ENCODE data around the gene TEX22. TPM values are rescaled to one million over a fixed set of nuclear protein-coding genes. Genes with fewer than 3 reads are reported as not detected.

The TEX22 gene
- total and polyA plus RNA-seq, 2 donors (not counting 1 experiment from before 2014, with no cell fraction given): 0.05 to 0.33 TPM

DNA sequence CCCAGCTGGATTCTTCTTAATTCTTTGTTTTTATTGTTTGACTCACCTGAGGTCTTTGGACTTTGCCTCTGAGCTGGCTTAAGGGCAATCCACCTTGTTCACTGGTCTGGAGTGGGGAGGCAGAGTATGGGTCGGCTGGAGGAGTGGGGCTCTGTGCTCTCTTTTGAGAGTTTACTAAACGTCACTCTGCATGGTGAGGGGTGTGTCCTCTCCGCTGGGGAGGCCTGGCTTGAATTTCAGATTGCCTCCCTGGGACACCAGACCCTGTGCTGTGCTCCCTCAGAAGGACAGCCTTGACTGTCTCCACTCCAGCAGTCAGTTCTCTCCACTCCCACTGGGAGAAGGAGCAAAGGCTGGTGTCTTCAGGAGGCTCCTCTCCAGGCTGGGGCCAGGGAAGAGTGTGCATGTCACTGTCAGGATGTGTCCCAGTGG is 19.4 kb downstream of the TEX22 start:
- H3K4me3 ChIP-seq (replicated peaks in 1 of 4; ENCODE audit: control extremely low read depth in 1 of 4, insufficient read depth in 1 of 4, low read depth in 3 of 4, low read length in 4 of 4): no peak overlapping the region
- H3K79me2 ChIP-seq (ENCODE audit: control insufficient read depth, insufficient read depth, low read length): peaks cover 28% of the 10 kb centered on the region
- H3K9me3 ChIP-seq (ENCODE audit: control insufficient read depth, insufficient read depth, low read depth, low read length): no peaks in the 10 kb centered on the region
- no peak overlapping the region for H3K4me2 ChIP-seq (ENCODE audit: extremely low read depth, insufficient read depth, low read length)
- no peaks in the 10 kb centered on the region for H4K20me1 ChIP-seq (ENCODE audit: control insufficient read depth, extremely low read depth, insufficient read depth, low read length)
- no peak for DNase-seq (ENCODE audit: low read depth in 2 of 2)
- no peak overlapping the region for H3K9ac ChIP-seq (ENCODE audit: insufficient read depth, low read length)
- peaks cover 11% of the 10 kb centered on the region for H3K4me1 ChIP-seq (ENCODE audit: control insufficient read depth, extremely low read depth, insufficient read depth, low read length)
- TF ChIP-seq, protein P1, sequence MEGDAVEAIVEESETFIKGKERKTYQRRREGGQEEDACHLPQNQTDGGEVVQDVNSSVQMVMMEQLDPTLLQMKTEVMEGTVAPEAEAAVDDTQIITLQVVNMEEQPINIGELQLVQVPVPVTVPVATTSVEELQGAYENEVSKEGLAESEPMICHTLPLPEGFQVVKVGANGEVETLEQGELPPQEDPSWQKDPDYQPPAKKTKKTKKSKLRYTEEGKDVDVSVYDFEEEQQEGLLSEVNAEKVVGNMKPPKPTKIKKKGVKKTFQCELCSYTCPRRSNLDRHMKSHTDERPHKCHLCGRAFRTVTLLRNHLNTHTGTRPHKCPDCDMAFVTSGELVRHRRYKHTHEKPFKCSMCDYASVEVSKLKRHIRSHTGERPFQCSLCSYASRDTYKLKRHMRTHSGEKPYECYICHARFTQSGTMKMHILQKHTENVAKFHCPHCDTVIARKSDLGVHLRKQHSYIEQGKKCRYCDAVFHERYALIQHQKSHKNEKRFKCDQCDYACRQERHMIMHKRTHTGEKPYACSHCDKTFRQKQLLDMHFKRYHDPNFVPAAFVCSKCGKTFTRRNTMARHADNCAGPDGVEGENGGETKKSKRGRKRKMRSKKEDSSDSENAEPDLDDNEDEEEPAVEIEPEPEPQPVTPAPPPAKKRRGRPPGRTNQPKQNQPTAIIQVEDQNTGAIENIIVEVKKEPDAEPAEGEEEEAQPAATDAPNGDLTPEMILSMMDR (conservative IDR thresholded peaks at IDR 0.05 in 1 of 2, IDR thresholded peaks at IDR 0.05 in 1 of 2; ENCODE audit: low read depth in 1 of 2, low read length in 2 of 2): no peak
- TF ChIP-seq EZH2 (IDR thresholded peaks at IDR 0.05; ENCODE audit: low read length, missing control alignments): no peak
- H2AFZ ChIP-seq (ENCODE audit: low read length): no peak overlapping the region
- H3K36me3 ChIP-seq (ENCODE audit: control insufficient read depth, insufficient read depth, low read length): no peaks in the 10 kb centered on the region
- H3K27ac ChIP-seq (ENCODE audit: insufficient read depth, low read length): no peak overlapping the region
- no peaks in the 10 kb centered on the region for H3K27me3 ChIP-seq (ENCODE audit: control insufficient read depth, insufficient read depth, low read length)

DNA sequence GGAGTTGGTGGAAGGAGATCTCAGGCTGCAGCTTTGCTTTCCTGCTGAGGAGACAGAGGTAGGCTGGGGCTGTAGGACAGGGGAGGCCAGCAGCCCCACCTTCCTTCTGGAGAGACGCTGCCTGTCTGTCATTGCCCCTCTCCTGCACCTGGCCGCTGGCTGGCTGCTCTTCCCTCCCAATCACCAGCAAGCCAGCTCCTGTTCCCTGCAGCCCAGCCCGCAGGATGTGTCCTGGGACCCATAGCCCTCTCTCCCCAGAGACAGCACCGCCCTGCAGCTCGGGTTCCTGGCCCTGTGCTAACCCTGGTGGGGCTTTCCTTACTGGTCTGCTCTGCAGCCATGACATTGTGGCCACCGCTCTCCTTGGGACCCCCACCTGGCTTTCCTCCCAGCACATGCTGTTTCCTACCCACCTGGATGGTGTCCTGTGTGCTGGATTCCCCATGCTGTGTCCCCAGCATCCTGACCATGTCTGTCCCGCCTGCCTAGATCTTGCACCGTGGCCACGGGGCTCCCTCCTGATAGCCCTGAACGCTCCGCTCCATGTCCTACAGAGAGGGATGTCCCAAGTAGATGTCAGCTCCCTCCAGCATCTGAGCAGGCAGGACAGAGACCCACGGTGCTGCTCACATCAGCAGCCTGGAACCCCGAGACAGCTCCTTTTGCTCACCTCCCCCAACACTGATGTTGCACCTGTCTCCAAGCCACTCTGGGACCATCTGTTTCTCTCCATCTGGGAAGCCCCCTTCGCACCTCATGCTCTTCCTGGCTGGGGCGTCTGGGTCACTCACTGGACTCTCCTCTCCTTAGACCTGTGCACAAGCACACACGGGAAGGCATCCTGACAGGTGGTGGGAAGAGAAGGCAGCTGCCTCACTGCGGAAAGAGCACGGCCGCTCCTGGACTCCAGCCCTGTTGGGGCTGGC is 20.2 kb downstream of the TEX22 start:
- Histone ChIP-seq H3K27me3 (ENCODE audit: control insufficient read depth, insufficient read depth, low read length) (no peaks in the 10 kb centered on the region), H3K4me3 (replicated peaks in 1 of 4; ENCODE audit: control extremely low read depth in 1 of 4, insufficient read depth in 1 of 4, low read depth in 3 of 4, low read length in 4 of 4) (peak overlapping the region; percentile 64 to 76 (median 72)), H4K20me1 (ENCODE audit: control insufficient read depth, extremely low read depth, insufficient read depth, low read length) (no peaks in the 10 kb centered on the region), H3K27ac (ENCODE audit: insufficient read depth, low read length) (no peak overlapping the region), H3K9me3 (ENCODE audit: control insufficient read depth, insufficient read depth, low read depth, low read length) (no peaks in the 10 kb centered on the region), H3K36me3 (ENCODE audit: control insufficient read depth, insufficient read depth, low read length) (no peaks in the 10 kb centered on the region), H3K79me2 (ENCODE audit: control insufficient read depth, insufficient read depth, low read length) (peaks cover 36% of the 10 kb centered on the region), H3K9ac (ENCODE audit: insufficient read depth, low read length) (no peak overlapping the region), H3K4me2 (ENCODE audit: extremely low read depth, insufficient read depth, low read length) (peak overlapping the region; percentile 94), H2AFZ (ENCODE audit: low read length) (peak overlapping the region; percentile 86), H3K4me1 (ENCODE audit: control insufficient read depth, extremely low read depth, insufficient read depth, low read length) (peaks cover 11% of the 10 kb centered on the region)
- TF ChIP-seq, protein P1 (conservative IDR thresholded peaks at IDR 0.05 in 1 of 2, IDR thresholded peaks at IDR 0.05 in 1 of 2; ENCODE audit: low read depth in 1 of 2, low read length in 2 of 2): no peak
- TF ChIP-seq EZH2 (IDR thresholded peaks at IDR 0.05; ENCODE audit: low read length, missing control alignments): no peak
- no peak for DNase-seq (ENCODE audit: low read depth in 2 of 2)

DNA sequence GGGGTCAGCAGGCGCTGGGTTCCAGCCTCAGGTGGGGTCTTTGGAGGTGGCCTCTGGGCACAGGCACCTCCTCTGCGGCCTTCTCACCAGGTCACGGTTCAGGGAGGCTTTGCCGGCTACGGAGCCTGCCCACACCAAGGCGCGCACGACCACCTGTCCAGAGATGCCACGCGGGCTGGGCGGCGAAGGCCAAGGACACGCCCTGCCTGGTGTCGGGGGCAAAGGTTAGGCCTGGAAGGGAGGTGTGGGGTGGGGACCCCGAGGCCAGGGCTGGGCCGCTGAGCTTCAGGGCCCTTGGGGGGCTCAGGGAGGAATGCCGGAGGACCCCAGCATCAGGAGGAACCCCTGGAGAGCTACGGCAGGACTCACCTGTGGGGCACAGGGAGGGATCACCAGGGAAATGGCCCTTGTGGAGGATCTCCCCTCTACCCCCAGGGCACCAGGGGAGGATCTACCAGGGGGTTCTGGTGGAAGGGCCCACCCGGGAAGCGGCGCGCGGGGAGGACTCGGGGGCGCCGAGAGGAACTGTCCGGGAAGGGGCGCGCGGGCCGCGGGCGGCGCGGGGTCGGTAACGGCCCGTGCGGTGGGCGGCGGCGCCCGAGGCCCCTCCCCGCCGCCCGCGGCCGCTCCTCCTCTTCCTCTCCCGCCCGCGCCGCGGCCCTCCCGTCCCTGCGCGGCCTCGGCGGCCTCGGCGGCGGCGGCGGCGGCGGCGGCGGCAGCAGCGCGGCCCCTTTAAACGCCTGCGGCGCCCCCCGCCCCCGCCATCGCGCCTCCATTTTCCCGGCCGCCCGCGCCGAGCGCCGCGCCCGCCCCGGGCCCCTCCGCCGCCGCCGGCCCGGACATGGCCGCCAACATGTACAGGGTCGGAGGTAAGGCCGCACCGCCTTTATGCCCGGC is 21.1 kb downstream of the TEX22 start, which contains the start of gene MTA1:
Gene MTA1 (plus strand): TSS at position 633 of the 897 bp plus-strand sequence. CDS start 209 bp downstream, at position 842.
- H2AFZ ChIP-seq (ENCODE audit: low read length): peak within 1 kb of the TSS; percentile 86
- DNase-seq (ENCODE audit: low read depth in 2 of 2): peak; percentile 14 to 15
- H3K9ac ChIP-seq (ENCODE audit: insufficient read depth, low read length): peak within 1 kb of the TSS; percentile 77
- H3K4me2 ChIP-seq (ENCODE audit: extremely low read depth, insufficient read depth, low read length): peak within 1 kb of the TSS; percentile 96
- H3K79me2 ChIP-seq (ENCODE audit: control insufficient read depth, insufficient read depth, low read length): peaks cover 41% of the 10 kb centered on the region
- H3K4me3 ChIP-seq (replicated peaks in 1 of 4; ENCODE audit: control extremely low read depth in 1 of 4, insufficient read depth in 1 of 4, low read depth in 3 of 4, low read length in 4 of 4): peak within 1 kb of the TSS; percentile 69 to 80 (median 80)
- H4K20me1 ChIP-seq (ENCODE audit: control insufficient read depth, extremely low read depth, insufficient read depth, low read length): no peaks in the 10 kb centered on the region
- peaks cover 11% of the 10 kb centered on the region for H3K4me1 ChIP-seq (ENCODE audit: control insufficient read depth, extremely low read depth, insufficient read depth, low read length)
- TF ChIP-seq, protein P1 (conservative IDR thresholded peaks at IDR 0.05 in 1 of 2, IDR thresholded peaks at IDR 0.05 in 1 of 2; ENCODE audit: low read depth in 1 of 2, low read length in 2 of 2): no peak
- no peak for TF ChIP-seq EZH2 (IDR thresholded peaks at IDR 0.05; ENCODE audit: low read length, missing control alignments)
- peak within 1 kb of the TSS; percentile 62 for H3K27ac ChIP-seq (ENCODE audit: insufficient read depth, low read length)
- H3K27me3 ChIP-seq (ENCODE audit: control insufficient read depth, insufficient read depth, low read length): no peaks in the 10 kb centered on the region
- H3K36me3 ChIP-seq (ENCODE audit: control insufficient read depth, insufficient read depth, low read length): no peaks in the 10 kb centered on the region
- no peaks in the 10 kb centered on the region for H3K9me3 ChIP-seq (ENCODE audit: control insufficient read depth, insufficient read depth, low read depth, low read length)

All from fibroblast of lung (primary cell).